ENCODE measurements around the gene CEP350. TPM values are rescaled to one million over a fixed set of nuclear protein-coding genes. Genes with fewer than 3 reads are reported as not detected.

CEP350 gene
- total RNA-seq, 2 experiments from 2014 or later: 34.4 to 37.6 TPM

DNA sequence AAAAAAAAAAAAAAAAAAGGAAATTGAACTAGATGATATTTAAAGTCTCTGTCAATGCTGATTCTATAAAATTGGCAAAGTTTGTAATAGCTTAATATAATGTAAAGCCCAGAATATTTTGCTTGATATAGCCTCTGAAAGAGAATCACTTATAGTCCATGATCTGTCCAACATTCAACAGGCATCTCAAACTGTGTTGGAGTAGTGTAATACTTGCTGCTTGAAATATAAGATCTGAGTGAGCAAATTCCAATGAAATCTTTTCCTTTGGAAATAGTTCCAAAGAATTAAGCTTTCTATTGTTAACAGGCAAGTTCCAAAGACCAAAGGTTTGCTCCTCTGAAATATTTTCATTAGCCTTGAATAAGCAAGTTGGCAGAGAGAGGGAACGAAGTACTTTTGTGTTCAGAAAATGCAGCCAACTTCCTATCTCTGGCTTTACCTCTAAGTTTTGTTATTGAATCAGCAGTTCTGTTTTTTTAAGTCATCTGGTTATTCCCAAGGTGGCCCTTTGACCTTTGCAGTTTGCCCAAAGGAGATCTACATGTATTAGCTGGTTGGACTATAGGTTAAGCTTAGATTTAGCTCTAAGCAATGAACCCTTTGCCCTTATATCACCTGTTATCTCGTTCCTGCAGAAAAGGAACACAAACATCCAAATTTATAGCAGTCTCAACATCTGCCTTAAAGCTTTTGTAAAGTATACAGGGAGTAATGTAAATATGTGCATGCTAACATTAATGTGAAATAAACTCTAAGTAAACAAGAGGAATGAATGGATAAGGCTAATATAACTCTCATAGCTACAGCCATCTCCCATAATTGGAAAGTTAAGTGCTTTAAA is 24.4 kb upstream of the CEP350 start:
- Mint-ChIP-seq H3K36me3 (no peaks in the 10 kb centered on the region), H3K9me3 (no peaks in the 10 kb centered on the region), H3K4me3 (no peak overlapping the region), H3K27ac (no peak overlapping the region), H3K4me1 (no peaks in the 10 kb centered on the region), H3K27me3 (no peaks in the 10 kb centered on the region)
- no peak for DNase-seq

DNA sequence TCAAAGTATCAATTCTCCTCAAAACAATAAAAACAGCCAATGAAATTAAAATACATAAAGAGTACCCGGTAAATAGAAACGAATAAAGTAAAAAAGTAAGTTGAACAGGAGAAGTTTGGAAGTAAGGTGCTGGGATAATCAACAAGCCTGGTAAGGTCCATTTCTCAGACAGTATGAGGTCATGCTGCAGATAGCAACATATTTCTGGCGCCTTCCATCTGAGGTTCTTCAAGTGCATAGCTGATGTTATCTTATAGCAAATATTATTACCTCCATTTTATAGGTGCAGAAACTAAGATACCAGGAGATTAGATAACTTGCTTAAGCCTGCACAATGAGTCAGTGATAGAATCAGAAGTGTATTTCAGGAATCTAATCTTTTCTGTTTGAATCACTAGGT is 23.7 kb upstream of the CEP350 start:
- Mint-ChIP-seq H3K36me3 (no peaks in the 10 kb centered on the region), H3K9me3 (no peaks in the 10 kb centered on the region), H3K4me1 (no peaks in the 10 kb centered on the region), H3K27me3 (no peaks in the 10 kb centered on the region), H3K27ac (no peak overlapping the region), H3K4me3 (no peak overlapping the region)
- no peak for DNase-seq

DNA sequence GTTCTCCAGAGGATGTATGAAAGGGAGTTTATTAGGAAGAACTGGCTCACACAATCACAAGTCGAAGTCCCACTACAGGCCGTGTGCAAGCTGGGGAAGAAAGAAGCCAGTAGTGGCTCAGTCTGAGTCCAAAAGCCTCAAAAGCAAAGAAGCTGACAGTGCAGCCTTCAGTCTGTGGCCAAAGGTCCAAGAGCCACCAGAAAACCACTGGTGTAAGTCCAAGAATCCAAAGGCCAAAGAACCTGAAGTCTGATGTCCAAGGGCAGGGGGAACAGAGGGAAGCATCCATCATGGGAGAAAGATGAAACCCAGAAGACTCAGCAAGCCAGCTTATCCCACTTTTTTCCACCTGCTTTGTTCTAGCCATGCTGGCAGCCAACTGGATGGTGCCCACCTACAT is 21.4 kb upstream of the CEP350 start:
- no peaks in the 10 kb centered on the region for H3K9me3 Mint-ChIP-seq

DNA sequence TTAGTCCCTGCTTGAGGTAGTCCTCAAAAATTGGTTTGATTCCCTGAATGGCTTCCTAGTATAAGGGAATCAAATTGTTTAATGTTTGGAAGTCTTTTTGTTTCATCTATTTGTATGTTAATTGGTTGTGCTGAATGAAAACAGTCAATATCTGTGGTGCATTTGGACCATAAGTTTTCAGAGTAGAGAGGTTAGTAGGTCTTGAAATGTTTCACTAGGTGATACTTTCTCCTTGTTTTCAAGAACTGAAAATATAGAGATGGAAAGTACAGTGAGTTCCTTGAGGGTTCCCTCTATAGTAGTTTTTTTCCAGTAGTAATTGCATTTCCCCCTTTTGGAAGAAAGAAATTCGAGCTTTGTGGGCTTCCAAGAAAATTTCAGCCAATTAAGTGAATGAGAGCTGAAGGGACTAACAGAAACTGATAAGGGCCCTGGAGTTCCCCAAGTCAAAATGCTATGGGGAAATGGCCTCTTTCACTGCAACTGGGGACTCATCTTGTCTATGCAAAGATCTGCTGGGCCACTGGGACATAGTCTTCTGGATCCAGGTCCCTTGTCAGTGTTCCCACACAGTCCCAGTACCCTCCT is 18.6 kb upstream of the CEP350 start:
- no peaks in the 10 kb centered on the region for H3K36me3 Mint-ChIP-seq
- DNase-seq: no peak
- H3K27ac Mint-ChIP-seq: no peak overlapping the region
- H3K9me3 Mint-ChIP-seq: no peaks in the 10 kb centered on the region
- no peaks in the 10 kb centered on the region for H3K4me1 Mint-ChIP-seq
- H3K4me3 Mint-ChIP-seq: no peak overlapping the region
- no peaks in the 10 kb centered on the region for H3K27me3 Mint-ChIP-seq

More for the DNA sequence above, 21.4 kb upstream of the CEP350 start:
- Mint-ChIP-seq H3K4me3 (no peak overlapping the region), H3K4me1 (no peaks in the 10 kb centered on the region), H3K36me3 (no peaks in the 10 kb centered on the region), H3K27me3 (no peaks in the 10 kb centered on the region), H3K27ac (no peak overlapping the region)
- no peak for DNase-seq

DNA sequence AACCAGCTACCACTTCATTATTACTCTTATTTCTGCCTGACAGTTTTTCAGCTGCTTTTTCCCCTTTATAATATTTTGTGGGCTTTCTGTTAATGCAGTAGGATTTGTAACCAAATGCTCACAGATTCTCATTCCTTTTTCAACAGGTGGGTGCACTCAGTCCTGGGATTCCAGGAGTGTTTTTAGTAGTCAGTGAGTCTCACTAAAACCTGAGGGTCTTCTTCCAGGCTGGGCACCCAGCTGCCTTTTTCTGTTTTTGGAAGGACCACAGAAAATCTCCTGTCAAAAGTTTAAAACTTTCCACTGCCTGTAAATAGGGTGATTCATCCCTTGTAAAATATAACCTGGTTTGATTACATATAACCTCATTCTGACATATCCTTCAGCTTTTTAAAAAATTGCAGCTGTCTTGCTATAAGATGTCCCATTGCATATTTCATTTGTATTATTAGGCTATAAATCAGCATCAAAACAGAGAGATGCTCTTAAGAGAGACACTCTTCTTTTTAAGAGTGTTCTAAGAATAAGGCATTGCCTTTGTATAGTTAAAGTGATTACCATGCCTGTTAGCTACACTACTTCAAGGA is 16.8 kb upstream of the CEP350 start:
- no peaks in the 10 kb centered on the region for H3K27me3 Mint-ChIP-seq
- no peaks in the 10 kb centered on the region for H3K4me1 Mint-ChIP-seq
- H3K4me3 Mint-ChIP-seq: no peak overlapping the region
- no peak for DNase-seq
- no peaks in the 10 kb centered on the region for H3K36me3 Mint-ChIP-seq
- H3K9me3 Mint-ChIP-seq: no peaks in the 10 kb centered on the region
- no peak overlapping the region for H3K27ac Mint-ChIP-seq

DNA sequence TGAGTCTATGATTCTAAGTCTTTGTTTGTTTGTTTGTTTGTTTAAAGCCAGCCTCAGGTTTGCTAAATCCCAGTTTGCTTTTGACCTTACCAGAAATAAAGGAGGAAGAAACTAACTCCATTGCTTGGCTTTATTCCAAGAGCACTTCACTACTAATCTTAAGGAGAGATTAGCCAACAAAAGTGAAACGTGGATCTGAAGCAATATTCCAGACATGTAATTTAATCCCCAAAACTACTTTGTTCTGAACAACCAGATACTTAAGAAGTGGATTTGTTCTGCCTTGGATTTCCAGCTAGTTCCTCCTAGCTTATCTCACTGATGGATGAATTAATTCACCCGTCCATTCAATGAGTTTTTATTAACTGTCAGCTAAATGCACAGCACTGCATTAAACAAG is 15.9 kb upstream of the CEP350 start:
- Mint-ChIP-seq H3K36me3 (no peaks in the 10 kb centered on the region), H3K27ac (no peak overlapping the region), H3K9me3 (no peaks in the 10 kb centered on the region), H3K4me3 (no peak overlapping the region), H3K27me3 (no peaks in the 10 kb centered on the region), H3K4me1 (no peaks in the 10 kb centered on the region)
- no peak for DNase-seq

DNA sequence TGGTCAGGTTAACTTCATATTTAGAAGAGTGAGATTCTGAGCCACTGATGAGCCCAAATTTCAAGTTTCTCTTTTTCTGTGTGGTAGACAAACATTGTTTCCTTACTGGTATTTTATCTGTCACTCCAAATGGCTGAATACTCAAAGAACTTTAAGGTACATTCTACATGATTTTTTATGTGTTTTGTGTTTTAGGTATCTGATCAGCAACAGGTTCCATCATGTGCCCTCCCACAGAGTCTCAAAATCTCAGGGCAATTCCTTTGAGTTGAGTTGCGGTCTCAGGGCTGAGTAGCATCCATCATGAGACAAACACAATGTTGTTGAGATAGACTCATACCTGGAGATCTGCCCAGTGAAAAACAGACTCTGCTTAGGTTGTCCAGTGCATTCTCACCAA is 14.7 kb upstream of the CEP350 start:
- Mint-ChIP-seq H3K27ac (no peak overlapping the region), H3K9me3 (no peaks in the 10 kb centered on the region), H3K4me3 (no peak overlapping the region), H3K4me1 (no peaks in the 10 kb centered on the region), H3K36me3 (no peaks in the 10 kb centered on the region), H3K27me3 (no peaks in the 10 kb centered on the region)
- DNase-seq: no peak

DNA sequence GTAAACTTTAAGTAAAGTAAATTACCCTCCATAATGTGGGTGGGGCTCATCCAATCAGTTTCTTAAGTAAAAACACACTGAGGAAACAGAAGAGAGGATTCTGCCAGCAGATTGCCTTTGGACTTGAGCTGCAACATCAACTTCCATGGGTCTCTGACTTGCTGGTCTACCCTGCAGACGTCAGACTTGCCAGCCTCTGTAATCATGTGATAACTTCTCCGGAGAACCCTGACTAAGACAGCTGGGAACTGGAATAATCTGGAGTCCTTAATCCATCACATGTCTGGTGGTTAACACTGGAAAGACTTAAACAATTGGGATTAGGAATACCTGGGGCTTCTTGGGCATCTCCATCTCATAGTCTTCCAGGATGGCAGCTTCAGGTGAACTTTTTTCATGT is 13.2 kb upstream of the CEP350 start:
- no peaks in the 10 kb centered on the region for H3K4me1 Mint-ChIP-seq
- H3K27ac Mint-ChIP-seq: no peak overlapping the region
- no peaks in the 10 kb centered on the region for H3K27me3 Mint-ChIP-seq
- no peak overlapping the region for H3K4me3 Mint-ChIP-seq
- H3K9me3 Mint-ChIP-seq: no peaks in the 10 kb centered on the region
- no peaks in the 10 kb centered on the region for H3K36me3 Mint-ChIP-seq
- no peak for DNase-seq

DNA sequence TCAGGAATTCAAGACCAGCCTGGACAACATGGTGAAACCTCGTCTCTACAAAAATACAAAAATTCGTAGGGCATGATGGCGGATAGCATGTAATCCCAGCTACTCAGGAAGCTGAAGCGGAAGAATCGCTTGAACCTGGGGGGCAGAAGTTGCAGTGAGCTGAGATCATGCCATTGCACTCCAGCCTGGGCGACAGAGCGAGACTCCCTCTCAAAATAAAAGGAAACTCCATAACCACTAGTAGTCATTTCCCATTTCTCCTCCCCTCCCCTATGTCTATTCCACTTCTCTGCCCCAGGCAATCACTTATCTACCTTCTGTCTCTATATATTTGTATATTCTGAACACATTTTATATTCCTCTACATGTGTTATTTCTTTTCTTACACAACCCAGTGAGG is 4.0 kb upstream of the CEP350 start:
- H3K36me3 Mint-ChIP-seq: no peaks in the 10 kb centered on the region
- H3K4me3 Mint-ChIP-seq: no peak overlapping the region
- H3K27me3 Mint-ChIP-seq: no peaks in the 10 kb centered on the region
- H3K9me3 Mint-ChIP-seq: no peaks in the 10 kb centered on the region
- H3K4me1 Mint-ChIP-seq: peaks cover 17% of the 10 kb centered on the region
- H3K27ac Mint-ChIP-seq: no peak overlapping the region
- no peak for DNase-seq

DNA sequence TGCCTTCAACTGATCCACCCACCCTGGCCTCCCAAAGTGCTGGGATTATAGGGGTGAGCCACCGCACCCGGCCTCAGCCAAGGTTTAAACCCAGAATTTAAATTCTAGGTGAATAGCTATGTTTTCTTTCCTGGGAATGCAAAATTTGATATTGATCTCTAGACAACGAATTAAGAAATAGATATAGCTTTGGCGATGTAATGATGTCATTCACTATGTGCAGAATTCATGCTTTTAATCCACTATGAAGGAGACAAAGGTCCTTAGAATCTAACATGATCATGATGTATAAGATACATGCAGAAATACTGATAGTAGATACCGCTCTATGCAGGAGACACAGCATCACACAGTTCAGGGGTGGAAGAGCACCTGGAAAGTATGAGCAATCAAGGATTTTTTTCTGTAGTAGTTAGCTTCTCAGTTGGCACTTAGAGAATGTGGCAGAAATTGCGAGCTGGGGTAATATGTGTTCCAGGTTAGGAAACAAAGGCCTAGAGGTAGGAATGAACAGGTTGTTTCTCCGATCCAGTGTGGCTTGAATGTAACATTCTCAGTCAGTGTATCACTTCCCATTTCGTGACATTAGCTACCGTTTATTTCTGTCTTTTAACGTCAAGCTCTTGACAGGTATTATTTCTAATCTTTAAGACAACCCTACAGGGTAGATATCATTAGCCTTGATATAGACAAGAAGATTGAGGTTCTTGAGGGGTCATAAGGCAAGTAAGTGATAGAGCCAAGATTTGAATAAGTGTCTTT is 3.0 kb upstream of the CEP350 start:
- Mint-ChIP-seq H3K27ac (peak overlapping the region; percentile 96), H3K36me3 (no peaks in the 10 kb centered on the region), H3K4me3 (no peak overlapping the region), H3K27me3 (no peaks in the 10 kb centered on the region), H3K4me1 (peaks cover 23% of the 10 kb centered on the region), H3K9me3 (no peaks in the 10 kb centered on the region)
- no peak for DNase-seq

DNA sequence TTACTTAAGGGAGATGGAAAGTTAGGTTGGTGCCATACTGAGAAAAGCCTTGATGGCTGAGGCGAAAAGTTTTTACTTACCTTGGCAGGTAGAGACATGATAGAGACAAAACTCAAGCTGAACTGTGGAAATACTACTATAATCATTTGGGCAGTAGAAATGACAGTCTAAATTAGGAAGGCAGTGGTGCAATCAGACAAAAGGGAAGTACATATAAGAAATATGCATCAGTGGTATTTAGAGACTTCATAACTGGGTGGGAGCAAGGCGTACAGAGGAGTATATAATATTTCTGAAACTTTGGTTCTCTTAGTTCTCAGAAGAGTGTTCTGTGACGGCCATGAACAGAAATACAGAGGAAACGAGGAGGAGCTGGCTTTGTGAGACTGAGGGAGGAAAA is 2.4 kb upstream of the CEP350 start:
- peaks cover 26% of the 10 kb centered on the region for H3K4me1 Mint-ChIP-seq
- H3K36me3 Mint-ChIP-seq: no peaks in the 10 kb centered on the region
- no peaks in the 10 kb centered on the region for H3K27me3 Mint-ChIP-seq
- H3K9me3 Mint-ChIP-seq: no peaks in the 10 kb centered on the region
- no peak overlapping the region for H3K4me3 Mint-ChIP-seq
- no peak for DNase-seq
- peak overlapping the region; percentile 96 for H3K27ac Mint-ChIP-seq

DNA sequence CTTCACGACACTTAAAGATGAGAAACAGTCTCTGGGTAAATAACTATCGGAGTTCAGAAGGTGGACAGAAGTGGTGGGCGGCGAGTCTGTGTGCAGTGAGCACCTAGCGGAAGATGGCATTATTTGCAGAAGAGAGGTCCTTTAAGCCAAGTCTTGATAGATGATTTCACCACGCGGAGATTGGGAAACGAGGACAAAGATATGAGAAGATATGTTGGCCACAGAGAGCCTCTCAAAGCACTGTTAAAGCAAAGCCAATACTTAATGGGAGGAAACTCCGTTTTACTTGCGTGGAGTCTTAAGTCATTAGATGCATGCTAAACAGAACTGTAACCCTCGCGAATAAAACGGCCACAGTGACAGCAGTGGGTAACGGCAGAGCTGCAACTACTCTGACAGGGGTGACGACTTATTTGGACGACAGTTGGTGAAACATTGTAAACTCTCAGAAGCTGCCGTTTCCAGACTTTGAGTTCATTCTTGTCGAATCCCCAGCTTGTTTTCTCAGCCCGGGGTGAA is 577 bp upstream of the CEP350 start:
- Mint-ChIP-seq H3K27me3 (no peaks in the 10 kb centered on the region), H3K9me3 (no peaks in the 10 kb centered on the region), H3K4me3 (peak overlapping the region; percentile 88), H3K4me1 (peaks cover 34% of the 10 kb centered on the region), H3K27ac (peak overlapping the region; percentile 96), H3K36me3 (peaks cover 1% of the 10 kb centered on the region)
- peak; percentile 43 for DNase-seq

DNA sequence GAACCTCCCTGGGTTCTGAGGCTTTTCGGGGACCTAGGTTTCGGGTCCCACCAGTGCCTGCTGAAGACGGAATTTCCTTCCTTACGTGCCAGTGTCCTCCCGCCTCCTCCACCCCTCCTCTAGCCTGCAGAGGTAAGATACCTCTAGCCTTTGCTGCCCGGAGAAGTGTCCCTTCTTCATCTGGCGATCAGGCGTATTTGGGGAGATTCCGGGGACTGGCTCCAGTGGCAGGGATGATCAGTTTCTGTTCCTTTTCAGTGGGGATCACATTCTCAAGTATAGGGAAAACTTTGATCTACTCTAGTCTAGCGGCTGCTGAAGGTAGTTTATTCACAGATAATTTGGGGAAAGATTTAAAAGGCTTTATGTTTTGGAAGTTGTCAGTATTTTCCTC is 674 bp downstream of the CEP350 start:
- H3K4me3 Mint-ChIP-seq: peak overlapping the region; percentile 88
- DNase-seq: no peak
- H3K36me3 Mint-ChIP-seq: peaks cover 4% of the 10 kb centered on the region
- H3K27me3 Mint-ChIP-seq: no peaks in the 10 kb centered on the region
- H3K4me1 Mint-ChIP-seq: peaks cover 40% of the 10 kb centered on the region
- no peaks in the 10 kb centered on the region for H3K9me3 Mint-ChIP-seq
- peak overlapping the region; percentile 78 for H3K27ac Mint-ChIP-seq

DNA sequence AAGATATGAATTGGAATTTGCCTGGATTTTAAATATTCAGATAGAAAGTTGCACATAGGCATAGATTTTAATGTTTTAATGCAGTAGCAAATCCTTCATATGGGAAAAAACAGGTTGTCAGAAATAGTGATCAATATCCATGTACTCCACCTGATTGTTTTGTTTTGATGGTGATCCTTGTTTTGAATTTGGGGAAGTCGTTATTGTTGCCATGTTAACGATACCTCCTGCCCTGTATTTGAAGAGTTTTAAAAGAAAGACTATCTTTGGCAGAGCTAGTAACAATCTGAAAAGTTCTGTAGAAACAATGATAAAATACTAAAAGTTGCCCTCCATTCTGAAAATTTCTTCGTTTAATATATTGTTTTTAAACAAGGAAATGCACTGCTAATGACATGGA is 1.1 kb downstream of the CEP350 start:
- H3K36me3 Mint-ChIP-seq: peaks cover 6% of the 10 kb centered on the region
- DNase-seq: no peak
- H3K4me1 Mint-ChIP-seq: peaks cover 42% of the 10 kb centered on the region
- no peaks in the 10 kb centered on the region for H3K27me3 Mint-ChIP-seq
- H3K4me3 Mint-ChIP-seq: peak overlapping the region; percentile 88
- peak overlapping the region; percentile 78 for H3K27ac Mint-ChIP-seq
- H3K9me3 Mint-ChIP-seq: no peaks in the 10 kb centered on the region

DNA sequence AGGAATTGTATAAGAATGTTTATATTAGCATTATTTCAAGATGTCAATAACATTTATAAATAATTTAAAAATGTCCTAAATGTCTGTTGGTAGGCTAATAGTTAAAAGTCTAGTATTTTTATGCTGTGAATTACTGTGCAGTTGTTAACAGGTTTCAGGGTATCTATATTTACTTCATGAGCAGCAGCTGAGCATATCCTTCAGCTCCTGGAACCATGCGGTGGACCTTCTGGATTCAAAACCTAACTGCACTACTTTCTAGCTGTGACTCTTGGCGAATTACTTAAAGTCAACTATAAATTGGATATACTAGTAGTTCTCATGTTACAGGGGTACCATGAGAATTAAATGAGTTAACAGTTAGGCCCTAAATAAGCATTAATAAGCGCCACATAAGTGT is 3.7 kb downstream of the CEP350 start:
- H3K4me3 Mint-ChIP-seq: no peak overlapping the region
- no peaks in the 10 kb centered on the region for H3K27me3 Mint-ChIP-seq
- no peak for DNase-seq
- H3K9me3 Mint-ChIP-seq: peaks cover 3% of the 10 kb centered on the region
- peaks cover 40% of the 10 kb centered on the region for H3K4me1 Mint-ChIP-seq
- peaks cover 20% of the 10 kb centered on the region for H3K36me3 Mint-ChIP-seq
- H3K27ac Mint-ChIP-seq: no peak overlapping the region
